Measurements from ENCODE around the gene PARD3B. TPM values are rescaled to one million over a fixed set of nuclear protein-coding genes. Genes with fewer than 3 reads are reported as not detected.

The PARD3B gene
- total RNA-seq, 1 experiment from 2014 or later, result 3.6 TPM

- TF ChIP-seq TCF7L2 (IDR thresholded peaks at IDR 0.05; ENCODE audit: low read depth, low read length), result no peak
- TF ChIP-seq REST (IDR thresholded peaks at IDR 0.05; ENCODE audit: insufficient read depth in 1 of 2, low read depth in 2 of 2, low read length in 1 of 2), result no peak
- ATAC-seq, result no peak
- in situ Hi-C loops (cut with HindIII; ENCODE audit: low pct_unique_long_range_greater_than_20kb, low sequenced_read_pairs) (no loop called here), intact Hi-C loops (cut with micrococcal nuclease; ENCODE audit: unreplicated experiment) (no loop called here)
- DNase-seq (ENCODE audit: low read depth, low spot score), result no peak
- Histone ChIP-seq H3K27me3 (ENCODE audit: control insufficient read depth, insufficient read depth, low read length) (no peaks in the 10 kb centered on the region), H3K36me3 (ENCODE audit: control insufficient read depth, insufficient read depth, low read length) (no peaks in the 10 kb centered on the region), H3K4me3 (ENCODE audit: low read depth in 2 of 2, low read length in 2 of 2) (no peak overlapping the region), H3K9me3 (ENCODE audit: control insufficient read depth, insufficient read depth, low read depth, low read length) (no peaks in the 10 kb centered on the region), H3K27ac (ENCODE audit: low read length) (no peak overlapping the region), H3K4me1 (ENCODE audit: control insufficient read depth, insufficient read depth, low read length) (no peaks in the 10 kb centered on the region)
- ChIA-PET CTCF (no interaction called here), POLR2A (no interaction called here)
- no TSS peak for BruUV-seq (replicated peaks)
These were observed 378.7 kb downstream of the PARD3B start for GRCh38 chr2:204923957-204924356.

- BruUV-seq (replicated peaks), result no TSS peak
- CTCF ChIA-PET, result no interaction called here
- DNase-seq (ENCODE audit: low read depth, low spot score) (no peak), ATAC-seq (no peak)
- no peak for TF ChIP-seq CTCF (IDR thresholded peaks at IDR 0.05)
- no peak overlapping the region for H3K27ac ChIP-seq (ENCODE audit: low read length)
- H3K36me3 ChIP-seq (ENCODE audit: control insufficient read depth, insufficient read depth, low read length), result no peaks in the 10 kb centered on the region
- intact Hi-C loops (cut with micrococcal nuclease; ENCODE audit: unreplicated experiment) (no loop called here), in situ Hi-C loops (cut with HindIII; ENCODE audit: low pct_unique_long_range_greater_than_20kb, low sequenced_read_pairs) (no loop called here)
- no peak overlapping the region for H3K4me3 ChIP-seq (ENCODE audit: low read depth in 2 of 2, low read length in 2 of 2)
- no peaks in the 10 kb centered on the region for H3K4me1 ChIP-seq (ENCODE audit: control insufficient read depth, insufficient read depth, low read length)
- no peaks in the 10 kb centered on the region for H3K27me3 ChIP-seq (ENCODE audit: control insufficient read depth, insufficient read depth, low read length)
- POLR2A ChIA-PET, result no interaction called here
- no peaks in the 10 kb centered on the region for H3K9me3 ChIP-seq (ENCODE audit: control insufficient read depth, insufficient read depth, low read depth, low read length)
These were observed 386.3 kb downstream of the PARD3B start for GRCh38 chr2:204931562-204931961.

GRCh38 chr2:204933735-204934374 lies 388.6 kb downstream of the PARD3B start:
- in situ Hi-C loops (cut with HindIII; ENCODE audit: low pct_unique_long_range_greater_than_20kb, low sequenced_read_pairs) (no loop called here), intact Hi-C loops (cut with micrococcal nuclease; ENCODE audit: unreplicated experiment) (no loop called here)
- no TSS peak for BruUV-seq (replicated peaks)
- no peak for DNase-seq (ENCODE audit: low read depth, low spot score)
- Histone ChIP-seq H3K36me3 (ENCODE audit: control insufficient read depth, insufficient read depth, low read length) (no peaks in the 10 kb centered on the region), H3K4me1 (ENCODE audit: control insufficient read depth, insufficient read depth, low read length) (no peaks in the 10 kb centered on the region), H3K27me3 (ENCODE audit: control insufficient read depth, insufficient read depth, low read length) (no peaks in the 10 kb centered on the region), H3K4me3 (ENCODE audit: low read depth in 2 of 2, low read length in 2 of 2) (no peak overlapping the region), H3K27ac (ENCODE audit: low read length) (no peak overlapping the region), H3K9me3 (ENCODE audit: control insufficient read depth, insufficient read depth, low read depth, low read length) (no peaks in the 10 kb centered on the region)
- CTCF ChIA-PET, result no interaction called here
- ATAC-seq, result no peak
- POLR2A ChIA-PET, result no interaction called here
- no peak for TF ChIP-seq POLR2AphosphoS5 (IDR thresholded peaks at IDR 0.05; ENCODE audit: low read depth, low read length)

Measured in Panc1 (cell line).